HTR-8/SVneo (cell line): Measurements from ENCODE around the gene ALX4.

ENCODE experiments used
- DNase-seq: peaks from one replicate; pipeline ENCODE4 v3.0.0; 2011; ENCODE audit warnings: low spot score, mixed read lengths; ENCODE audit not compliant: insufficient read length
- FAIRE-seq: peaks from 2 replicates; lab custom pipeline; 2011; peaks lifted over from hg19 to GRCh38; lab: Jason Lieb, UNC

The ALX4 gene

DNA sequence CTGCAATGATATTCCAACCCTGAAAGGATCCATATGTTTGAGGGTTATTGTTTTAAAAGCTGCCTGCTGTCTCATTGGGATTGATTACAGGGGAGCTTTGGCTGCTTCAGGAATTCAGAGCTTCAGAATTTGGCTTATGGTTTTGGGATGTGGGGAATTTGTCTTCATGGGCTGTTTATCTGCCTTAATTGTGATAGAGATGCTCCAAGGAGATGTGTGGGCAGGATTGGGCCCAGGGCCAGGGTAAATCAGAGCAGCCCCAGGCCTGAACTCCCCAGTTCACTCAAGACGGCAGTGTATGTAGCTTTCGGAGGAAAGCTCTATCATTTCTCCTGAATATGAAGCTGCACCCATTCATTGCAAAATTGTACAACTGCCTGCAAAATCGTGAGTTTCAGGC, 88.5 kb downstream of the ALX4 start:
- FAIRE-seq (no peak), DNase-seq (no peak)

DNA sequence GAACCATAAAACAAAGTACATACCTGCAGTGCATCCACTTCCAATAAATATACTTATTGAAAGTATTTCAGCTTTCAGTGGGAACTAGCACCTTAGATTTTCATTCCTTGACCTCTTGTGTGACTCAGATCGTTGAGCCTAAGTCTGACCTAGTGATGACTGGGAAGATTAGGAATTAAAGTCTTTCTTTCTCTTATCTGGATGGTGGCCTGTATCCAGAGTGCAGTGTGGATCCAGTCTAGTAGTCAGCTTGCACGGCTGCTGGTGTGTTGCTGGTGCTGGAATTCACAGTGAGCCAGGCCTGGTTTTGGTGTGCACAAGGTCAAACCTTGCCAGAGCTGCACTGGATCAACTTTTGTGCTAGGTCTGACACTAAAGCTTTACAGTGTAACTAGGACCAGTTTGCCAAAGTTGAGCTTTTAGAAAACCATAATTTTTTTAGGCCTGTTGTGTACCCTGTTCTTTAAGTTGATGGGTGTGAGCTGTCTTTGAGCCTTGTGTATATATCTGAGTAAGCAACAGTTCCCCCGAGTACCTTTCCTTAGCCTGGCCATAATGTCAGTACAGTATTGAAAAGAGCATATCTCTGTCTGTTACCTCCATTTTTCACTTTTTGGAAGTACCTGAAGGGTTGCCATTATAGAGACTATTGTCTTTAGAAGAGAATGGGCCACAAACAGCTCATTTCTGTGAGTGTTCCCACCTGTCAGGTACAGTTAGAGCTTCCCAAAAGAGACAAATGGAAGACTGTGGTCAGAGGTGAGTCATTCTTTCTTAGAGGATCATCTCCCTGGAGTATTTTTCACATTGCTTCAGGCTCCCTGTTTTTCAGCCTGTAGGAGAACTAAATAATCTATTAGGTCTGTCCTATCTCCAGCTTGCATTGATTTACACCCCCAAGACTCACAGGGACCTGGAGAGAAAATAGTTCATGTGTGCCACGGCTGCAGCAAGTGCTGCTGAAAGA, 89.8 kb downstream of the ALX4 start:
- no peak for DNase-seq
- no peak for FAIRE-seq

DNA sequence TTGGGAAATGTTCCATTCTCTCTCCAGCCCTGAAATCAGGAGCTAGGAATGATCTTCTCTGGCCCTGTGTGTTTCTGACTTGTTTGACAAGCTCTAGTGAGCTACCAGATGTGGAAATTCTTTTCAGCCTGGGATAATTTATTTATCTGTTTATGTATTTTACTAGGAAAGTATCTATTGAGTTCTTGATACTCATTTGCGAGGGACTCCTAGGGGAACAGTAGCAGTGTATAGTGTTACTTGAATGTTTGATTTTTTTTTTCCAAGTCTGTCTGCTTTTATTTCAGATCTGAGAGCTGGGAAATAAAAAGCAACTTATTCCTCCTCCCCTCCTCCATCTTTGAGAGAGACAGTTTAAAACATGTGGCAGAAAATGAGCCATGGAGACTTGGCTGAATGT, 92.5 kb downstream of the ALX4 start:
- no peak for DNase-seq
- no peak for FAIRE-seq

DNA sequence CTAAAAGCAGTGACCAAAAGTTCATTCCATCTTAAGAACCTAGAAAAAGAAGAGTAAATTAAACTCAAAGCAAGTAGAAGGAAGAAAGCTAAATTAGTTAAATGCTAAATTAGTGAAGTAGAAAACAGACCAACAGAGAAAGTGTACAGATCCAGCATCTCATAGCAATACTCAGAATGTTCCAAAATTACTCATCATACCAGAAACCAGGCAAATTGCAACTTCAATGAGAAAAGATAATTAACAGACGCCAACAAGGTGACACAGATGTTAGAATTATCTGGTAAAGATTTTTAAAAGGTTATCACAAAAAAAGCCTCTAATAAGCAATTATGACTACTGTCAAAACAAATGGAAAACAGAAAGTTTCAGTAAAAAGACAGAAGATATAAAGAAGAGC, 96.8 kb downstream of the ALX4 start:
- DNase-seq (no peak), FAIRE-seq (no peak)

DNA sequence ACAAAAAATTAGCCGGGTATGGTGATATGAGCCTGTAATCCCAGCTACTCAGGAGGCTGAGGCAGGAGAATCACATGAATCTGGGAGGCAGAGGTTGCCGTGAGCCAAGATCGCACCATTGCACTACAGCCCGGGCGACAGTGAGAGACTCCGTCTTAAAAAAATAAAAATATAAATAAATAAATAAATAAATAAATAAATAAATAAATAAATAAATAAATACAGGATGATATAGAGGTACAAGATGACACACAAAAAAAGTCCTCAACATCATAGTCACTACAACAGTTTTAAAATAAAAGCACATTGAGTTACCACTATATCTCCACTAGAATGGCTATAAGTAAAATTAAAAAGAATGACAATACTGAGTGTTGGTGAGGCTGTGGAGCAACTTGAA, 97.8 kb downstream of the ALX4 start:
- no peak for FAIRE-seq
- DNase-seq, result no peak
